CD4-positive, alpha-beta T cell treated with Interleukin-21 for 1 hour (primary cell): ENCODE measurements around the gene MAPK12.

ENCODE experiments used
- DNase-seq: peaks from one replicate; pipeline ENCODE4 v3.0.0-alpha.2; 2020

The MAPK12 gene

DNA sequence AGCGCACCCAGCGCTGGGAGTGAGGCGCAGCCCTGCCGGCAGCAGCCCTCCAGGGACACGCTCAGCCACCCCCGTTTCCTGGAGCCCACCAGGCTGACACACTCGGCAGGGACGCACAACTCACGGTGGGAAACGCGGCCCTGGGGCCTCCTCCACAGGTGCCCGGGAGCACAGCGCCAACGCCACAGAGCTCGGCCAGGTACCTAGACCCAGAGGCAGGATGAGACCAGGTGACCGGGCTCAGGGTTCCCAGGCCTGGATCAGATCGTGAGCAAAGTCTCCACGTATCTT is 34.7 kb downstream of the MAPK12 start:
- no peak for DNase-seq

DNA sequence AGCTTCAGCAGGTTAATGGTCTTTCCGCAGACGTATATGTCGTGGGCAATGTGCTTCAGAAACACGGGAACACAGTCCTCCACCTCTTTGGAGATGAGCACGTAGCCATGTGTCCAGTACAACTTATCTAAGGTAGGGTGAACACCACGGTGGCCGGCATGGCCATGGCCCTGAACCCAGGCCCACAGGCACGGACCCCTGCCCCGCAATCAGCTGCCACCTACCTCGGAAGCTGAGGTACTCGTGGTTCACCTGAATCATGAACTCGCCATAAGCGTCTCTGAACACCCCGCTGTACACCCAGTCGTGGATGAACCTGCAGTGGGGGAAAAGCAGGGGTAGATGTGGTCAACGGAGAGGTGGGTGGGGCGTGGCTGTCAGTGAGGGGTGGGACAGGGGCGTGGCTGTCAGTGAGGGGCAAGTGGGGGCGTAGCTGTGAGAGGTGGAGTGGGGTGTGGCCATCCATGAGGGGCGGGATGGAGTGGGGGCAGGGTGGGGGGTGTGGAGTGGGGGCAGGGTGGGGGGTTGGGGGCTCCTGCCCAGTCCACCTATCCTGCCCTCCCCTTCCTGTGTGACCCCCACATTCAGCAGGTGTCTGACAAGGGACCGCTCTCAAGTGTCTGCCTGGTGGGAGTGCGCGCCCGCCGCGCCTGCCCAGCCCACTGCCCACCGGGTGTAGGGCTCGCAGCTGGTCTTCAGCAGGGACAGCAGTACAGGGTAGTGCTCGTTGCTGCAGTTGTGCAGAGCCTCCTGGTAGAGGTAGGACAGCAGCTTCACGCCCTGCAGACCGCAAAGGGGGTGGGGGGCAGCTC is 35.2 kb downstream of the MAPK12 start:
- no peak for DNase-seq

DNA sequence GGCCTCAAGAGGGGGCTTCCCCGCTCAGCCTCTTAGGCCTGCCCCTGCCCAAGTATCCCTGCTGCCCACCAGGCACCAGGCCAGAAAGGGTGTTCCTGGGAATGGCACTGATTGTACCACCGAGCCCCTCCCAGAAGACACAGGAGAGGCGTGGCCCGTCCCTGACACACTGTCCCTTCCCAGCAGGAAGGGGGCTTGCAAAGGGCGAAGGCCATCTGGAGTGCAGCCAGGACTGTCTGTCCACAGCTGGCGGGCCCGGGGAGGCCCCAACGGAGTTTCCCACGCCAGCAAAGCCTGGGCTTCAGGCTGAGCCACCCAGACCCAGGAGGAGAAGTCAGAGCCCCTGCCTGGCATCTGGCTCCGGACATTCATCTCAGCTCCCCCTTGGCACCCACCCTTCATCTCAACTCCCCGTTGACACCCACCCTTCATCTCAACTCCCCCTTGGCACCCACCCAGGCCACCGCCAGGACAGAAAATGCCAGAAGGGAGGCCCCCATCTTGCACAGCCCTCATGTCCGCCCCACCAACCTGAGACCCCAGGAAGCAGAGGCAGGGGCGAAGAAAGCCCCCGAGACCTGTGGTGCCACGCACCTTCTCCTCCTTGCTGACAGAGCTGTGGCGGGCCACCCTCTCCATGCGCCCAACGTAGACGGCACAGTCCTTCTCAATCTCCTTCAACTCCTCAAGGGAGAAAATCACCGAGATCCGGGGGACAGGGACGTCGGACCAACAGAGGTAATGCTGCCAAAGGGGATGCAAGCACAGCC is 36.1 kb downstream of the MAPK12 start:
- no peak for DNase-seq

DNA sequence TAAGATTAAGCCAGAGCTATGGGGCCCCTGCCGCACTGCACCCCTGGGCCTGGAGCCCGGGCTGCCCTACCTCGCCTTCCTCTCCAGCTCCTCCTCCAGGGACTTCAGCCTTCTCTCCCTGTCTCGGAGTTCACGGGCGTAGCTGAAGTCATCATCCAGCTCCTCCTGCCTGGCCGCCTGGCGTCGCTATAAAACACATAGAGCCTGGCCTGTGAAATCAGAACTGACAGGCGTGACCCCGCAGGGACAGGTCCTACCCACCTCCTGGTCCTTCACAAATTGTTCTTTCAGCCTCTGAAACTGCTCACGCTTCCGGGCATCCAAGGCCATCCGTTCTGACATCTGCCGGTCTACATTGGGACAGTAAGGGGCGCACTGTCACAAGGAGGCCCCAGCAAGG is 37.4 kb downstream of the MAPK12 start:
- no peak for DNase-seq

DNA sequence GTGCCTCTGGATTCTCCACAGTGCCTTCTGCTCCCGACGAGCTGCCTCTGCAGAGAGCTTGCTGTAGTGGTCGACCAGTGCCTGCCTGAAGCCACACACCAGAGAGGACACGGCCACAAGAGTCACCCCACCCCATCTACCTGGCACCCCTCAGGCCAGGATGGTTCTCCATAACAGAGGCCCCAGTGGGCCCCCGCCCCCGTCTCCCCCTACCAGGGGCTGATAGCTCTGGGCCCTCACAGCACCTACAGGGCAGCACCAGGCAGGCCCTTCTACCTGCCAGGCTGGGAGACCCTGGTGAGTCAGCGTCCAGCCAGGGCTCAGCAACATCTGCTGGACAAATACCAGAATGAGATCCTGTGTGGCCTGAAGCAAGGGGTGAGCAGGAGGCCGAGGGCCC is 39.0 kb downstream of the MAPK12 start:
- DNase-seq = no peak

DNA sequence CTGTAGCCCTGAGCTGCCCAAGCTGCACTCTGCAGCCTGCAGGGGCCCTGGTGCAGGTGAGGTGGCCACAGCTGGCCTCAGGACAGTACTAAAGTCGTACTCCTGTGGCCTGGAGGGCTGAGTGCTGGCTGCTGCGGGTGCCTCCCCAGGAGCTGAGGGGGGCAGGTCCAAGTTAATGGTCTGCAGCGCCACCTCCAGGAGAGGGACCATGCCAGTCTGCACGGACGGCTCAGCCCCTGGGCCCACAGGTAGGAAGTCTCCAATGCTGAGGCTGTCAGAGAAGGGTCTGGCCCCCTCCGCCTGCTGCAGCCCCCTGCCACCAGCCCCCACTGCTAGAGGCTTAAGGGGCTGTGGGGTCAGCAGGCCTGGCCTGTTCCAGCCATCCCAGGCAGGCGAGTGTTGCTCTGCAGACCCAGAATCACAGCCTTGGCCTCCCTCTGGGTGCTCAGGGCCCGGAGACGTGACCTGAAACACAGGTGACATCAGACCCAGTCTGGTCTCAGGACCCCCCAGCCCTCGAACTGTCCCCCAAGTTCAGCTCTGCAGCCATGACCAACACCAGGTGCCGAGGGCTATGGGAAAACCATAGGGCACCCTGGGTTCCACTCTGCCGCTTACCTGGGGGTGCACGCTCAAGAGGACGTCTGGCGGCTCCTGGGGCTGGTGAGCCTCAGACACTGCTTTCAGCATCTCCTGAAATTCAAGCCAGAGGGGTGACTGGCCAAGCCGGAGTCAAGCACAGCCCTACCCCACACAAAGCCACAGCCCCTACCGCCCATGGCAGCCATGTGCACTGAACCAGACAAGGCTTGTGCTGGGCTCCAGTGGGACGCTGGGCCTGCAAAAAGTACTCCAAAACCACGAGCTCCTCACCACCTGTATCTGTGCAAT is 39.8 kb downstream of the MAPK12 start:
- no peak for DNase-seq

DNA sequence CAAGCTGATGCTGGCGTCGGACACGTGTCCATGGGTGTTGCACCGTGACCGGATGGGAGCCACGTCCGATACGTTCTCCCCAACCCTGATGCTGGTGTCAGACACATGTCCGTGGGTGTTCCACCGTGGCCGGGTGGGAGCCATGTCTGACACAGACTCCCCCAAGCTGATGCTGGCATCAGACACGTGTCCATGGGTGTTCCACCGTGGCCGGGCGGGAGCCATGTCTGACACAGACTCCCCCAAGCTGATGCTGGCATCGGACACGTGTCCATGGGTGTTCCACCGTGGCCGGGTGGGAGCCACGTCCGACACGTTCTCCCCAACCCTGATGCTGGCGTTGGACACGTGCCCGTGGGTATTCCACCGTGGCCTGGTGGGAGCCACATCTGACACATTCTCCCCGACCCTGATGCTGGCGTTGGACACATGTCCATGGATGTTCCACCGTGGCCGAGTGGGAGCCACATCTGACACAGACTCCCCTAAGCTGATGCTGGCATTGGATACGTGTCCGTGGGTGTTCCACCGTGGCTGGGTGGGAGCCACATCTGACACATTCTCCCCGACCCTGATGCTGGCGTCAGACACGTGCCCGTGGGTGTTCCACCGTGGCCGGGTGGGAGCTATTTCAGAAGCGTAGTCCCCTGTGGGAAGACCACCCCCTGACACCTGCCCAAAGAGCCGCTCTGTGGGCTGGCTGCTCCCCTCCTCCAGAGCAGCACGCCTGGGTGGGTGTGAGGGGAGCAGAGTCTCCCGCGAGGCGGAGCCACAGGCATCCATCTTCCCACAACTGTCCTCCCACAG is 40.7 kb downstream of the MAPK12 start:
- DNase-seq = no peak

DNA sequence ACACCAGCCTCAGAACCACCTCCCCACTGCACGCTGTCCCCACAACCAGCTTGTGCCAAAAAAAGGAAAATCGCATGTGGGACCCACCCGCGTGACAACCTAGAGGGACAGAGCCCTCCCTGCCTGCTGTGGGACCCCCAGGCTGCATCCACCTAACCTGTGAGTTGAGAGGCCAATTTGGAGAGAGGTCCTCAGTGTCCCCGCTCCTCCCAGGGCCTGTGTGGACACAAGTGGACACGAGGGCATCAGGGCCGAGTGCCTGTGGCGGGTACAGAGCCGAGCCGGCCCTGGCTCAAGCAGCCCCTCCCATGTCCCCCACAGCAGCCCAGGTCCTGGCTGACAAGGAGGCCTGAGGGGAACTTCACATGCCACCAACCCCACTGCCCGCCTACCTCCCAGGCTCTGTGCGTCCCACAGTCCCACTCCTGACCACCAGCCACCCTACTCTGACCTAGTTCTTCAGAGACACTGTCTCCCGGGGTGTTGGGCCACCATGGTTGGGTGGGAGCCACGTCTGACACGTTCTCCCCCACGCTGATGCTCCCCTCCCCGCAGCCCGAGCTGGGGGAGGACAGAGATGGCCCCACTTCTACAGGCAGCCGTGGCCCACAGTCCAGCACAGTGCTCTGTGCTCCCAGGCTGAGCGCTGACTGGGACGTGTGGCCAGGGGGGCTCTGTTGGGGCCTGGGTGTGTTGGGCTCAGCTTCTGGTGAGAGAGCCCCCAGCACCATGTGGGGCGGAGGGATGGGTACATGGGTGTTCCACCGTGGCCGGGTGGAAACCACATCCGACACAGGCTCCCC is 41.5 kb downstream of the MAPK12 start:
- DNase-seq = no peak

DNA sequence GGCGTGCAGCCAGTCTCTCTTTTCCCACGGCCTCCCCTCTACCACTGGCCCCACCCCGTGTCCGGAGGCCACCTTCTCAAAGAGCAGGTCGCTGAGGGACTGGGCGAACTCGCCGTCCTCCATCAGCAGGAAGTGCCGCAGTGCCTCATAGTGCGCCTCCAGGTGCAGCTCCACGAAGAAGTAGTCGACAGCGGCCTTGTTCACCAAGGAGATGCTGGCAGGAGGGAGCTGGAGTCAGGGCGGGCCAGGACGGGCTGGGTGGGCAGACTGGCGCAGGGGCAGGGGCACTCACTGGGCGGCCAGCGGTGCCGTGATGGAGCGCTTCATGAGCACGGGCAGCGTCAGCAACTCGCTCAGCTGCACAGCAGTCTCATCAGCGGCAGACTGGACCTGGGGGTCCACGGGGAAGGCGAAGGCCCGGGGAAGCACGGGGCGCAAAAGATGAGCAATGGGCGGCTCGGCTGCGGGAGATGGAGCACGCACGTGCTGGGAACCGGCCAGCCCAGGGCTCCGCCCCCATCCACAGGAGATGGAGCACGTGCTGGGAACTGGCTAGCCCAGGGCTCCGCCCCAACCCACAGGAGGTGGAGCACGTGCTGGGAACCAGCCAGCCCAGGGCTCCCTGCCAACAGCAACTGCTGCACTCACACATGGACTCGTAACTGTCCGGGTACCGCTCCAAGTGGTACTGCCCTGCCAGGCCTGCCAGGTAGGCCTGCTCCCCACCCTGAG is 42.3 kb downstream of the MAPK12 start:
- no peak for DNase-seq

DNA sequence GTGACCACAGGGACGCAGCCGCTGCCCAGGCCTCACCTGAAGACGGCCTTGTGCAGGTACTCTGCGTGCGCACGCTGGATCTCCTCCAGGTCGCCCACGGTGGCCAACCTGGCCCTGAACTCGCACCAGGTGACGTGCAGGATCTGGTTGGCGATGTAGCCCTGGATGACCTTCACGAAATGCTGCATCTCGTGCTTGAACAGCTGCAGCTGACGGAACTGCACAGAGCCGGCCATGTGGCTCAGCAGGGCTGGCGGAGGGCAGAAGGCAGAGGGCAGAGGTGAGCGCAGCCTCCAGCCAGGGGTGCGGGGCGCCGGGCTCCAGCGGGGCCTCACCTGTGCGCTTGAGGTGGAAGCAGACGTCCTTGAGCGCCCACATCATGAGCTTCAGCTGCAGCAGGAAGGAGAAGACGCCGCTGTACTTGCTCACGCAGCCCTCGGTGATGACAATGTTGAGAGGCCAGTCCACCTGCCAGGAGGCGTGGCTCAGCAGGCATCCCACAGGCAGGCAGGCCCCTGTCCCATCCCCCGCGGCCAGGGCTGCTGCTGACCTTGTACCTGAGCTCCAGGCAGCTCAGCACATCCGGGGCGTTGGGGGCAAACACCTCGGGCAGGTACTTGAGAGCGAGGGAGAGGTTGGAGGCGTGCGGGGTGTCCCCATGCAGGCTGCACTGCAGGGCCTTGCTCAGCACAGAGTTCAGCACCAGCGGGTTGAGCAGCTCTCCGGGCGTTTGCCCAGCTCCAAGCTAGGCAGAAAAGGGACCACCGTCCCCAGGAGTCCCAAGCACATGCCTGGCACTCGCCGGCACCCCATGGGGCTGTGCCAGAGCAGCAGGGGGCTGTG is 43.1 kb downstream of the MAPK12 start:
- no peak for DNase-seq

DNA sequence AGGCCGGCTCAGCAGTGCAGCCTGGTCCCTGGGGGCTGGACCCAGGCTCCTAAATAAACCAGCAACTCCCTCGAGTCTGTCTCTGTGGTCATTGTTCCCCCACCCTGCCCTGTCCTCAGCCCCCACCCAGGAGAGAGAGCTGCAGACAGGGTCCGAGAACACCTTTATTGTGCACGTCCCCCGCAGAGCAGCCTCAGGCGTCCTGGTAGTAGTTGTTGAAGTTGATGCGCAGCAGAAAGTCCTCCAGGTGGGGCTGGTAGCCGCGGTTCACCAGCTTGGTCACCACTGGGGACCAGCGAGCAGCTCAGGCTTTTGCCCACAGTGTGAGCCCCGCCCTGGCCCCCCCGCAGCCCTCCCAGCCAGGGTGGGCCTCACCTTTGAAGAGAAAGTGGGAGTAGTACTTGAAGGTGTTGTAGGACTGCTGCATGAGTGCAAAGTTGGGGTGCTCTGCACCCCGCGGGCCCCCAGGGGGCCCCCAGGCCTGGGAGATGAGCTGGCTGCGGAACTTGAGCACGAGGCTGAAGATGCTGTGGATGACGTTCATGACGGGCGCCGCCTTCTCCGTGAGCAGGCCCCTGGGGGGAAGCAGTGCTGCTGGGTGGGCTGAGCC is 43.8 kb downstream of the MAPK12 start:
- DNase-seq = no peak

DNA sequence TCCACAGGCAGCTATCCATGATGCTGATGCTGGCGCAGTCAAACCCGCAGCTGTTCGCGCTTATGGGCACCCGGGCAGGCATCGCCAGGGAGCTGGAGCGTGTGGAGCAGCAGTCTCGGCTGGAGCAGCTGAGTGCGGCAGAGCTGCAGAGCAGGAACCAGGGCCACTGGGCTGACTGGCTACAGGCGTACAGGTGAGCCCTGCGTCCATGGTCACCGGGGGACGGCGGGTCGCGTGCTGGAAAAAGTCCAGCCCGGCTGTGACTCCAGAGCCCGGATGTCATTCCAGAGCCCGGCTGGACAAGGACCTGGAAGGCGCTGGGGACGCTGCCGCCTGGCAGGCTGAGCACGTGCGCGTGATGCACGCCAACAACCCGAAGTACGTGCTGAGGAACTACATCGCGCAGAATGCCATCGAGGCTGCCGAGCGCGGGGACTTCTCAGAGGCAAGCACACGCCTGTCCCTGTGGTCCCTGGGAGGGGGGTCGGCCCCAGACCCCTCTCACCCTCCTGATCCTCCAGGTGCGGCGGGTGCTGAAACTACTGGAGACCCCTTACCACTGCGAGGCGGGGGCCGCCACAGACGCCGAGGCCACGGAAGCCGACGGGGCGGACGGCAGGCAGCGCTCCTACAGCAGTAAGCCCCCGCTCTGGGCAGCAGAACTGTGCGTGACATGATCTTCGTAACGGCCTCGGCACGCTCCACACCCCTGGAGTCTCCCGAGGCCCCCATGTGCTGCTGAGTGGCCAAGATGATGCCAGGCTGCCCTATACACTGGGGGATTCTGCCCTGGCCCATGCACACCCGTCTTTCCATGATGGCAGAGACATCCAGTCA is 44.6 kb downstream of the MAPK12 start:
- no peak for DNase-seq

DNA sequence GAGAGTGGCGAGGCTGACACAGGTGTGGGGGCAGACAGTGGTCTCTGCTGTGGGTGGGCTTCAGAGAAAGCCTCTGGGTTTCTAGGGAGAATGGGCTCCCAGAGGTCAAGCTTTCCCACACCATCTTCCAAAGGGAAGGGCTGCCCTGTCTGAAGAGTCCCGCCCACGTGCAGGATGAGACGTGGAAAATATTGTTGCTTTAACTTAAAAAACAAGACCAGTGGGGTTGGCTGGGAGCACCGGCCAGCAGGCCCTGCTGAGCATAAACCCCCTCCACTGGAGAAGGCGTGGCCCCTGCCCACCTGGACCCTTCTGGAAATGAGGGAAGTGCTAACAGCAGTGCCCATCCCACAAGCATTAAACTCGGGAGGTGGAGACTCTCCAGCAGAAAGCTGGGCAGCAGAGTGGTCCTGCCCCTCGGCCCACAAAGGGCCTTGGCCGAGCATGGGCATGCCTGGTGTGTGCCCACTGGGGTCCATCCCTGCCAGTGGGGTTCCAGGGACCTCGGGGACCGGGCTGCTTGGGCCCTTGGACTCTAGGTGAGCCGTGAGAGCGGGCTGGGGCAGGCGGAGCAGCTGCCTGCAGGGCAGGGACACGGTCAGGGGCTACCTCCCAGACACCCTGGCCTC is 45.3 kb downstream of the MAPK12 start:
- DNase-seq = no peak

DNA sequence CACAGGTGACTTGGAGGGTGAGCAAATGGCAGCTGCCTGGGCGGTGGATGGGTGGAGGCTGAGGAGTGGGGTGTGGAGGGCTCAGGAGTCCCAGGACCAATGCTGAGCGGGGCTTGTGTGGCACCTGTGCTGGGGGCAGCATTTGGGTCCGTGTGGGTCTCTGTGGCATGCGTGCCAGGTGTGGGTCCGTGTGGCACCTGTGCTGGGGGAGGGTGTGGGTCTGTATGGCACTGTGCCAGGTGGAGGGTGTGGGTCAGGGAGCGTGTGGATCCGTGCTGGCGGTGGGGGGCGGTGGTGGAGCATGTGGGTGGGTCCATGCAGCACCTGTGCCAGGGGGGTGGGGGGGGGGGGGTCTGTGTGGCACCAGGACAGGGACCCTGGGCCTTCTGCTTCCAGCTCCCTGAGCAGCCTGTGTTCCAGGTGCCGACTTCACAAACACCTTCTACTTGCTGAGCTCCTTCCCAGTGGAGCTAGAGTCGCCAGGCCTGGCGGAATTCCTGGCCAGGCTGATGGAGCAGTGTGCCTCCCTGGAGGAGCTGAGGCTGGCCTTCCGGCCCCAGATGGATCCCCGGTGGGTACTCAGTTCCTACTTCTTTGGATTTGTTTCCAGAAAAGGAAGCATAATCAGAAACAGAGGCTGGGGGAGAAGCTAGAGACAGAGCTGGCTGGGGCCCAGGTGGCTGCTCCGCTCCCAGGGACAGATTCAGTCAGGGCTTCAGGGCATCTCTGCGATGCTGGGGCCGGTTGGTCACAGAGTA is 46.0 kb downstream of the MAPK12 start:
- no peak for DNase-seq

DNA sequence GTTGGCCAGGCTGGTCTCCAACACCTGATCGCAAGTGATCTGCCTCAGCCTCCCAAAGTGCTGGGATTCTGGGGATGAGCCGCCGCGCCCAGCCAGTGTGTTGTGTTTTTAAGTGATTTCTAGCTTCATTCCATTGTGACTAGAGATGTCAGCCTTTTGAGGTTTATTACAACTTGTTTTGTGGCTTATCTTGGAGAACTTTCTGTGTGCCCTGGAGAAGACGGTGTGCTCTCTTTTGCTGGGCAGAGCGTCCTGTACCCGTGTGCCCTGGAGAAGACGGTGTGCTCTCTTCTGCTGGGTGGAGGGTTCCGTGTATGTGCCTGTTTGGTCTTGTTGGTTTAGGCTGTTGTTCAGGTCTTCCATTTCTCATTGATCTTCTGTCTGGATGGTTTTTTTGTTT is 48.2 kb downstream of the MAPK12 start:
- no peak for DNase-seq

DNA sequence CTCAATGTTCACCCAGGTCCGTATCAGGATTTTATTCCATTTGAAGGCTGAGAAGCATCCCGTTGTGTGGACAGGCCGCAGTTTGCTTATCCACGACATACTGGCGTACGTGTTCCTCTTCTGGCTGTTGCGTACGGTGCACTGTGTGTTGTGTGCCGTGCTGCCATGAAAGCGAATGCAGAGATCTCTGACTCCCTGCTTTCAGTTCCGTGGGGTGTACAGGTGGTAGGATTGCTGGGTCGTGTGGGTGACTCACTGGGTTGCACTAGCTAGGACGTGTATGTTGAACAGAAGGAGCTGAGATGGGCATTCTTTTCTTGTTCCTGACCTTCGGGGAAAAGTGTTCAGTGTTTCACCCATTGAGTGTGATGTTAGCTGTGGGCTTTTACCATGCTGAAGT is 50.3 kb downstream of the MAPK12 start:
- no peak for DNase-seq

DNA sequence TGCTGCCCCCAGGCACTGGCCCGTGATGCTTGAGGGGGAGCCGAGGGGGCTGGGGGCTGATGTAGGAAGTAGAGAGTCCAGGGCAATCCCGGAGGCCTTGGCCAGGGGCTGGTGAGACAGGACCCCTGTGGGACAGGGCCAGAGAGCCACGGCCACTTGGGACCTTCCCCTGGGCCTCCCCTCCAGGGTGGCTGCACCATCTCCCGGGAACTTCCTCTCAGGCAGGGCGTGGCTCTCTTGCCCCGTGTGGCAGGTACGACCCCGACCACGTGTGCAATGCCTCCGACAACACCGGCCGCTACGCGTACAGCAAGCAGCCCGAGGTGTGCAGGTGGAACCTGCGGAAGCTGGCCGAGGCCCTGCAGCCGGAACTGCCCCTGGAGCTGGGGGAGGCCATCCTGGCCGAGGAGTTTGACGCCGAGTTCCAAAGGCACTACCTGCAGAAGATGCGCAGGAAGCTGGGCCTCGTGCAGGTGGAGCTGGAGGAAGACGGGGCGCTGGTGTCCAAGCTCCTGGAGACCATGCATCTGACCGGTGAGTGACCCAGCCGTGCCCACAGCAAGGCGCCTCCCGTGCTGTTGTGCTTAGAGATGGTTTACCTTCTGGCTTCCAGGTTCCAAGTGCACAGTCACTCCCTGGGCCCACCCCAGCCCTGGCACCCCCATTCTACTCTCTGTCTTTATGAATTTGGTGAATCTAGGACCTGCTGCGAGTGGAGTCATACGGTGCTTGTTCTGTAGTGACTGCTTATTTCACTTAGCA is 50.9 kb downstream of the MAPK12 start:
- DNase-seq = no peak
